Neuron (in vitro differentiated cells): Measurements from ENCODE around the gene MTHFS.

Experiments
- H2AFZ ChIP-seq: one replicate; pipeline ENCODE4 v1.6.1; 2013; ENCODE audit warnings: low read depth, mild to moderate bottlenecking, inconsistent platforms, low read length, moderate library complexity
- H3K27me3 ChIP-seq: one replicate; pipeline ENCODE4 v1.6.1; 2013; ENCODE audit warnings: low read length; ENCODE audit not compliant: insufficient read depth
- H3K36me3 ChIP-seq: one replicate; pipeline ENCODE4 v1.6.1; 2013; ENCODE audit warnings: low read length; ENCODE audit not compliant: insufficient read depth
- H3K4me1 ChIP-seq: one replicate; pipeline ENCODE4 v1.6.1; 2013; ENCODE audit warnings: low read length; ENCODE audit not compliant: insufficient read depth
- H3K4me3 ChIP-seq: 2 replicates; pipeline ENCODE4 v1.5.1; 2013; ENCODE audit warnings: mild to moderate bottlenecking, low read length, moderate library complexity
- H3K9me3 ChIP-seq: one replicate; pipeline ENCODE4 v1.6.1; 2013; ENCODE audit warnings: low read length

MTHFS gene

GRCh38 chr15:79881668-79882067, 15.1 kb downstream of the MTHFS start:
- Histone ChIP-seq H2AFZ (no peak overlapping the region), H3K4me3 (no peak overlapping the region), H3K36me3 (no peaks in the 10 kb centered on the region), H3K9me3 (peaks cover 5% of the 10 kb centered on the region), H3K4me1 (no peaks in the 10 kb centered on the region), H3K27me3 (no peaks in the 10 kb centered on the region)

- H3K9me3 ChIP-seq, result peaks cover 5% of the 10 kb centered on the region
- H3K27me3 ChIP-seq, result no peaks in the 10 kb centered on the region
- no peak overlapping the region for H2AFZ ChIP-seq
- no peaks in the 10 kb centered on the region for H3K4me1 ChIP-seq
- no peak overlapping the region for H3K4me3 ChIP-seq
- no peaks in the 10 kb centered on the region for H3K36me3 ChIP-seq
These were observed 15.6 kb downstream of the MTHFS start for GRCh38 chr15:79881254-79881653.

DNA sequence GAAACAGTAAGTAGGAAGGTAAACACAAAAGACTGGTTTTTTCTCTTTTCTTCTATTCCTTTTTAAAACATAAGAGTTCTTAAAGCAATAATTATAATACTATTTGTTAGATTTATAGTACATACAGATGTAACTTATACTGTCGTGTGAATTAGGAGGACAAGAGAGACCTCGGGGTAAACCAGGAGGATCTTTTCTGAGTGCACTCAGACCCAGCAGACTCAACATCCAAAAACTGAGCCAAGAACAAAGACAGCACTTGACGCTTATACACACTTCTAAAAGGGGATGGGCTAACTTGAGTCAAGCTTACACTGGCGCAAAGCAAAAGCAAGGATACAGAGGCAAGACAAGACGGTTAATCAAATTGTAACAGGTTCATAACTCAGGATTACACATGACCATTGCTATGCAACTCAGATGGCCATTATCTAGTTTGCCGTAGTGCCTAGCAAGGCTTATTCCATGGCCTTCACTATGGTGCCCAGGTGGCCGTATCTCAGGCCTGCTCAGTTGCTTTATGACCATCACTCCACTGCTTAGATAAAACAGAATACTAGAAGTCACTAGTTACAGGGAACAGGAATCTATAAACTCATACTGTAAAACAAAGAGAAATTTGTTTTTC, 18.6 kb downstream of the MTHFS start:
- Histone ChIP-seq H3K4me1 (no peaks in the 10 kb centered on the region), H3K36me3 (no peaks in the 10 kb centered on the region), H3K9me3 (peaks cover 12% of the 10 kb centered on the region), H3K27me3 (no peaks in the 10 kb centered on the region), H2AFZ (no peak overlapping the region), H3K4me3 (no peak overlapping the region)

- H3K27me3 ChIP-seq, result no peaks in the 10 kb centered on the region
- H3K4me1 ChIP-seq, result no peaks in the 10 kb centered on the region
- no peak overlapping the region for H2AFZ ChIP-seq
- H3K4me3 ChIP-seq, result no peak overlapping the region
- H3K36me3 ChIP-seq, result no peaks in the 10 kb centered on the region
- peaks cover 16% of the 10 kb centered on the region for H3K9me3 ChIP-seq
These were observed 21.6 kb downstream of the MTHFS start for GRCh38 chr15:79875213-79875612.

GRCh38 chr15:79874242-79874641, 22.6 kb downstream of the MTHFS start:
- Histone ChIP-seq H3K36me3 (no peaks in the 10 kb centered on the region), H2AFZ (no peak overlapping the region), H3K4me1 (no peaks in the 10 kb centered on the region), H3K27me3 (no peaks in the 10 kb centered on the region), H3K9me3 (peaks cover 16% of the 10 kb centered on the region), H3K4me3 (no peak overlapping the region)

DNA sequence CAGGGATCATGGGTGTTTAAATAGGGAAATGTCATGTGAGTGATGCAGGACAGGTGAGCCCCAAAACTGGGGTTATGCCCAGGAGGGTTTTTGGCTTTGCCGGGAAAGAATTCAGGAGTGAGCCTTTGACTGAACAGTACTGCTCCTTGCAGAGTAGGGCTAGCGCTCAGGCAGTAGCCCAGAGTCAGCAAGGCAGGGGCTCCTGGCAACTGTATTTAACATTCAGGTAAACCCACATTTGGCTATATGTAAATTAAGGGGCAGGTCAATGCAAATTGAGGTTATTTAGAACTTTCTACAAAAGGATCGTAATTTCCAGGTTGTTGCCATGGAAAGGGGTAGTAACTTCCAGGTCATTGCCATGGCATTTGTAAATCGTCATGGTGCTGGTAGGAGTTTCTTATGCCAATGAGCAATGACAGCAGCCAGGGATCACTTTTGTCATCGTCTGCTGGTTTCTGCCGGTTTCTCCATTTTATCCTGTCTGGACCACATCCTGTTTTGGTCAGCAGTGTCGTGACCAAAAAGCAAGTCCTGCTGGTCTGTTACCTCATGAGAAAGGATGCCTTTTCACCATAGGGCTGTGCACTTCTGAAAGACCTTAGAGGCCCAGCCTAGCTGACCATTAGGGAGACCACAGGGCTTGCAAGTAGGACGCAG, 24.3 kb downstream of the MTHFS start:
- no peaks in the 10 kb centered on the region for H3K36me3 ChIP-seq
- no peaks in the 10 kb centered on the region for H3K27me3 ChIP-seq
- no peak overlapping the region for H3K4me3 ChIP-seq
- no peak overlapping the region for H2AFZ ChIP-seq
- H3K9me3 ChIP-seq, result peaks cover 11% of the 10 kb centered on the region
- H3K4me1 ChIP-seq, result no peaks in the 10 kb centered on the region

DNA sequence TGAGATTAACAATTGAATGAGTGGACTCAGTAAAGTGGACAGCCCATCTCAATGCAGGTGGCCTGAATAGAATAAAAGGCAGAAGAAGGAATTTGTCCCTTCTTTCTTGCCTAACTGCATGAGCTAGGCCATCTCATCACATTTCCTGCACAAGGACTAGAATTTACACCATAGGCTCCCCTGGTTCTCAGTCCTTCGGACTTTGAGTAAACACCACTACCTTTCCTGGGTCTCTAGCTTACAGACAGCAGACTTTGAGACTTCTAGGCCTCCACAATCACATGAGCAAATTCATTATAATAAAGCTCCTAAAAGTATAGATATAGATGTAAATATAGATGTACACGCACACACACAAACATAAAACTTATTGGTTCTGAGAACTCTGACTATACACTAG, 28.3 kb downstream of the MTHFS start:
- Histone ChIP-seq H3K36me3 (no peaks in the 10 kb centered on the region), H3K27me3 (no peaks in the 10 kb centered on the region), H2AFZ (no peak overlapping the region), H3K4me3 (no peak overlapping the region), H3K9me3 (peaks cover 3% of the 10 kb centered on the region), H3K4me1 (no peaks in the 10 kb centered on the region)

GRCh38 chr15:79863886-79864285, 32.9 kb downstream of the MTHFS start:
- no peak overlapping the region for H3K4me3 ChIP-seq
- H3K27me3 ChIP-seq, result no peaks in the 10 kb centered on the region
- no peak overlapping the region for H2AFZ ChIP-seq
- H3K9me3 ChIP-seq, result no peaks in the 10 kb centered on the region
- H3K36me3 ChIP-seq, result no peaks in the 10 kb centered on the region
- no peaks in the 10 kb centered on the region for H3K4me1 ChIP-seq

DNA sequence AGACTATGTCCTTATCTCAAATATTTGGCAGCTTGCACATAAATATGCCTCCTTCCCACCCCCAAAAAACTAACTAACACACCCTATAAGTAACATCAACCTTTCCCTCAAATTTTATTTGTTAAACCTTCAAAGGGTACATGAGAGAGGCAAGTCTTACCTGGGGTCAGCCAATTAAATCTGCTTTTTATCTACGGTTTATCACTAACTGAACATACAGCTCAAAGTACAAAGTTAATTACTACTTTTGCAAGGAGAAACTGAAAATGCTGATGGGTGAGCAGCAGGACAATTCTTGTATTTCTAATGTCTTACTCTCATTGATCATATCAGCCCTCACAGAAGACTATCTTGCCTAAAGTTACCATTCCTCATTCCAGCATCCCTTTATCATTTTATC, 34.6 kb downstream of the MTHFS start:
- no peak overlapping the region for H3K4me3 ChIP-seq
- H3K4me1 ChIP-seq, result no peaks in the 10 kb centered on the region
- H3K9me3 ChIP-seq, result no peaks in the 10 kb centered on the region
- H3K27me3 ChIP-seq, result no peaks in the 10 kb centered on the region
- H3K36me3 ChIP-seq, result no peaks in the 10 kb centered on the region
- no peak overlapping the region for H2AFZ ChIP-seq

DNA sequence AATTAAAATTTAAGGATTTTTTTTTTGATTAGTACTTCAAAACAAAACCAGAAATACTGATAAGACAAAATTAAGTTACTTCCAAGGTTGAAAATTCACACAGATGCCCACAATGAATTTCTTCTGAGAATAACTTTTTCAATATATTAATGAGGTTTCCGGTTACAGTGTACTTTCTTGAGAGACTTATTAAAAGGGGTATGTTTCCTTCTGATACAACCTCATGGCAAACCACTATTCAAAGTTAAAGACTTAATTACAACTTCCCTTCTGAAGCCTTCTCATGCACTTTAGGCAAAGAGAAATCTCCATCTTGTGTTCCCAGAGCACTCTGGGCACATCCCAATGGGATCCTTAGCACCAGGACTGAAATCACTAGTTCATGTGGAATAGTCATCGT, 36.2 kb downstream of the MTHFS start:
- Histone ChIP-seq H3K27me3 (no peaks in the 10 kb centered on the region), H3K4me3 (no peak overlapping the region), H3K4me1 (no peaks in the 10 kb centered on the region), H3K9me3 (no peaks in the 10 kb centered on the region), H2AFZ (no peak overlapping the region), H3K36me3 (no peaks in the 10 kb centered on the region)

DNA sequence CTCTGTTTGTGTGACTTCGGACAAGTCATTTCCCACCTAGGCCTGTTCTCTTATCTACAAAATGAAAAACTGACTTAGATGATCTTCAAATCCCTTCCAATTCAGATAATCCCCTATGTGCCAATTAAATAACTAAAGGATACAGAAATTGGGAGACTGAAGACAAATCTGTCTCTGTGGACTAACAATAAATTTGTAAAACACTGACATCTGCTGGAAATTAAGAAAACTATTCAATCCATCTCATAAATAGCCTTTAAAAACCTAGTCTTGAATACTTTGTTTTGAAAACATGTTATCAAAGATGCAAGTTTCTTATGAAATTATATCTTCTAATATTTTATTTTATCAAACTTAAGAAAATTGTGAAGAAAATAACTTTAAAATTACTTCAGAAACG, 38.3 kb downstream of the MTHFS start:
- Histone ChIP-seq H3K4me3 (no peak overlapping the region), H2AFZ (no peak overlapping the region), H3K36me3 (no peaks in the 10 kb centered on the region), H3K27me3 (no peaks in the 10 kb centered on the region), H3K9me3 (no peaks in the 10 kb centered on the region), H3K4me1 (no peaks in the 10 kb centered on the region)

GRCh38 chr15:79853492-79854328, 43.1 kb downstream of the MTHFS start:
- Histone ChIP-seq H3K4me3 (no peak overlapping the region), H3K4me1 (no peaks in the 10 kb centered on the region), H3K27me3 (no peaks in the 10 kb centered on the region), H3K9me3 (no peaks in the 10 kb centered on the region), H2AFZ (peak overlapping the region; percentile 8), H3K36me3 (no peaks in the 10 kb centered on the region)

DNA sequence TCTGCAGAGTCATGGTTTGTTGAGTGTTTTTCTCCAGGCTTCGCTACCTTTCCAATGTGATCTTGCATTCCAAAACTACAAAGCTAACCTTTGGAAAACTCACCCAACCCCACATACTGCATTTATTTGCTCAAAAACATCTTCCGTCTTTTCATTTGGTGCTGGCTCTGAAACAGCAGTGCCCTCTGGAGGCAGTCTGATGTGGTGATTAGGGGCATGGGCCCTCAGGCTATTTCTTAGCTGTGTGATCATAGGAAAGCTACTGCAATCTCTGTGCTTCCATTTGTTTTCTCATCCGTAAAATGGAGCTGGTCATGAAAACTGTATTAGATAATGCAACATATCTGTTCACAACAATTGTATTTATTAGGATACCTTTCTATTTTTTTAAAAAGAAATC, 47.0 kb downstream of the MTHFS start:
- H3K36me3 ChIP-seq, result no peaks in the 10 kb centered on the region
- H3K27me3 ChIP-seq, result no peaks in the 10 kb centered on the region
- H3K9me3 ChIP-seq, result no peaks in the 10 kb centered on the region
- H3K4me3 ChIP-seq, result no peak overlapping the region
- H2AFZ ChIP-seq, result no peak overlapping the region
- peaks cover 13% of the 10 kb centered on the region for H3K4me1 ChIP-seq
